RCC 7860 (cell line): ENCODE results near the gene LMCD1.

ENCODE experiments used
- DNase-seq: peaks from one replicate; pipeline ENCODE4 v3.0.0-alpha.2; 2015; ENCODE audit warnings: low spot score
- FAIRE-seq: peaks from 2 replicates; lab custom pipeline; 2012; peaks lifted over from hg19 to GRCh38; lab: Jason Lieb, UNC

Gene LMCD1

GRCh38 chr3:8608041-8608790, 106.6 kb downstream of the LMCD1 start:
- no peak for DNase-seq
- no peak for FAIRE-seq

DNA sequence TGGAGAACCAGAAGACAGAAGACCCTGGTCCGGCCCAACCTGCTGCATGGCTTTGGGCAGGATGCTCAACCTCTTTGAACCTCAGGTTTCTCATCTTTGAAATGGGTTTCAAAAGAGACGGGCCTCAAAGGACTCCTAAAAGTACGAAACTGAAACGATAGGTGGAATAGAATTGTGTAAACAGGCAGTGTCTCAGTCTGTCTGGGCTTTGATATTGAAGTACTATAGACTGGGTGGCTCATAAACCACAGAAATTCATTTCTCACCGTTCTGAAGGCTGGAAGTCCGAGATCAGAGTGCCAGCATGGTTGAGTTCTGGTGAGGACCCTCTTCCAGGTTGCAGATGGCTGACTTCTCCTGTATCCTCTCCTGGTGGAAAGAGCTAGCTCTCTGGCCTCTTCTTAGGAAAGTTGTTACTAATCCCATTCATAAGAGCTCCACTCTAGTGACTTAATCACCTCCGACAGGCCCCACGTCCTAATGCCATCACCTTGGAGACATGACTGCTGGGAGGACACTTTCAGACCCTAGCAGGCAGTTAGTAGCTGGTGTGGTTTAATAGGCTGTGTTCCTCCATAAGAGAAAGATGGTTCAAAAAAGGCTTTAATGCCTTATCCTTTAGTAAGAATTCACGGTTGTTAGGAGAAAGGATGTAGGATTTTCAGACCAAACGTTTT, 107.3 kb downstream of the LMCD1 start:
- DNase-seq: no peak
- FAIRE-seq: no peak

DNA sequence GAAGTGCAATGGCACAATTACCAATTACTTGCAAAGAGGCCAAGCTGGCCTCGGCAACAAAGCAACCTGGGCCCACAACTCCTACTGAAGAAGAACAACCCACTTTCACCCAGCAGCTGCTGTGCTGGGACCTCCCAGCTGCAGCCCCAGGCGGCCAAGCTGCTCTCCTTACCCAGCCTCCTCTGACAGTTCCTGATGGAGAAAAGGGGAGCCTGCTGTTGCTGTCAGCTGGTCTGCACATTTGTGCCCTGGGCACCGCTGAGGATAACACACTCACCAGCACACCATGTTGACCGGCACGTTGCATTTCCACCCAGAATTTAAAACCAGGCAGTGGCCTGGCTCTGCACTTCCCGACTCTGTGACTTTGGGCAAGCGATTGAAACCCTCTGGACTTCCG, 109.3 kb downstream of the LMCD1 start:
- no peak for FAIRE-seq
- no peak for DNase-seq

GRCh38 chr3:8617921-8618320, 116.3 kb downstream of the LMCD1 start:
- FAIRE-seq: no peak
- no peak for DNase-seq

- DNase-seq (no peak), FAIRE-seq (no peak)
Measured at GRCh38 chr3:8618950-8619349, 117.3 kb downstream of the LMCD1 start.

GRCh38 chr3:8619548-8619947, 117.9 kb downstream of the LMCD1 start:
- no peak for DNase-seq
- FAIRE-seq: no peak

- no peak for DNase-seq
- FAIRE-seq: no peak
Measured at GRCh38 chr3:8621141-8621540, 119.5 kb downstream of the LMCD1 start.

DNA sequence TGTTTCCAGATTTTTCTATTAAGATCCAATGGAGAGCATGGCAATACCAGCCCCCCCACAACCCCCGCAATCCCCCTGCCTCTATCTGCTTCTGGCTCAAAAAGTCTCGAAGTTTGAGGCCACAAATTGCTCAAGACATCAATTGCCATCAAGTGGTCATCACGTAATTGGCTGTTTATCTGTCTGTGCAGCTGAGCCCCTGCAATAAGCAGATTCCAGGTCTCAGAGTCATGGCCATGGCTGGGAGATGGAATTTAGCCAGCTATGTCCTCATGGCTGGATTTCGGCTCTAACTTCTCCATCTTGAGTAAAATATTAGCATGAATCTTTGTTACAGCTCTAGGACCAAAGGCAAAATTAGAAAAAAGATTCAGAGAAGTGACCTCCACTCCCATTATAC, 120.2 kb downstream of the LMCD1 start:
- DNase-seq: no peak
- no peak for FAIRE-seq

DNA sequence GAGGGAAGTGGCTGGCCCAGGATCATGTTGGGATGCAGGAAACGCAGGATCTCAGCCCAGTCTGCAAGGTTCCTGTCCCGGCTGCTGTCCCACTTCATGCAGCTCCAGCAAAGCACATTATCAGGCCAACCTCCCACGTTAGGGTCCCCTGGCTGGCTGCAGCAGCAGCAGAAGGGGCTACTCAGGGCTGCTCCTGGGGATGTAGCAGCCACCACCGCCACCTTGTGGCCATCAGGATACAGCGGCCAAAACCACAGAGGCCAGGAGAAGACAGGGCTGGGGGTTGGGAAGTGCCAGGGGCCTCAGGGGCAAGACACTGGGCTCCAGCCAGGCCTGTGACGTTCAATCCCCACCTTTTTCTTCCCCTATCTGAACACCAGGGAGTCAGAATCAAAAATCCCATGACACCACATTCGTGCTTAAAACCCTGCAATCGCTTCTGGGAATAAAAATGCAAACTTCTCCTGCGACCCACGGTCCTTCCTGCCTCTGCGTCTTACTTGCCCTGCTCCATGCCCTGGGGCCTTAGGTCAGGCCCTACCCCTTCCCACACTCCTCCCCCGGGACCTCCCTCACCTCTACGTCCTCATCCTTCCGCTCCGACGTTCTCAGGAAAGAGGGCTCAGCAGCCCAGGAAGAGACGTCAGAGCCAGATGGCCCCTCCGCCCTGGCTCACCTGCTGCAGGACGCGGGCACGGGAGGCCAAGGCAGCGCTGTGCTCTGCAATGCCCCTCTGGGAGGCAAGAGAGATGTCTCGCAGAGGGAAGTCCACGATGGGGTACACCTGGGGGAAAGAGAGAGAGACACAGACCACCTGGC, 121.5 kb downstream of the LMCD1 start:
- DNase-seq (peak; percentile 34), FAIRE-seq (no peak)

- no peak for DNase-seq
- FAIRE-seq: no peak
Measured at GRCh38 chr3:8623741-8624140, 122.1 kb downstream of the LMCD1 start.
